NCI-H2029 treated with DMSO at 0.1 percent for 48 hours (cell line): ENCODE measurements around the gene ZFAND4.
A peak's percentile ranks its signal among the peaks of the same experiment; 100 is the strongest.
"Not testable (repeated sequence)": the region's sequence is repeated elsewhere in the genome, so short reads cannot be mapped to it uniquely, and the experiment has no call there.

Experiments used
- DNase-seq: peaks from one replicate; lab custom pipeline; 2025; lab: John Stamatoyannopoulos, UW

ZFAND4 gene

DNA sequence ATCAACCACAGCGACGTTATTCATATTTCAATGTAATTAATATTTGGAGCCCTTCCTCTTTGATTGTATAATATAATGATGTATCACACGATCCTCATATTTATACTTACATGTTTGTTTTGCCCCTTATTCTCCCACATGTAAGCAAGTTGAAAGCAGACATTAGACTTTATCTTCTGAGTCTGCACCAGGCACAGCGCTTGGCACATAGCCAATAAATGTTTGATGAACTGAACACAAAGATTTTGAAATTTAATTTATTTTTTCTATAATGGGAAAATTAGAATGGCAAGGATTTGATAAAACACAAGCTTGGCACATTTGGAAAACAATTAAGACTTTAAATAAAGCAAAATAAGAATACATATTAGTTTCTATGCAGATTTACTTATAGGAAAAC lies 31.6 kb downstream of the ZFAND4 start:
- no peak for DNase-seq

GRCh38 chr10:45640049-45640448 lies 32.5 kb downstream of the ZFAND4 start:
- DNase-seq: no peak

DNA sequence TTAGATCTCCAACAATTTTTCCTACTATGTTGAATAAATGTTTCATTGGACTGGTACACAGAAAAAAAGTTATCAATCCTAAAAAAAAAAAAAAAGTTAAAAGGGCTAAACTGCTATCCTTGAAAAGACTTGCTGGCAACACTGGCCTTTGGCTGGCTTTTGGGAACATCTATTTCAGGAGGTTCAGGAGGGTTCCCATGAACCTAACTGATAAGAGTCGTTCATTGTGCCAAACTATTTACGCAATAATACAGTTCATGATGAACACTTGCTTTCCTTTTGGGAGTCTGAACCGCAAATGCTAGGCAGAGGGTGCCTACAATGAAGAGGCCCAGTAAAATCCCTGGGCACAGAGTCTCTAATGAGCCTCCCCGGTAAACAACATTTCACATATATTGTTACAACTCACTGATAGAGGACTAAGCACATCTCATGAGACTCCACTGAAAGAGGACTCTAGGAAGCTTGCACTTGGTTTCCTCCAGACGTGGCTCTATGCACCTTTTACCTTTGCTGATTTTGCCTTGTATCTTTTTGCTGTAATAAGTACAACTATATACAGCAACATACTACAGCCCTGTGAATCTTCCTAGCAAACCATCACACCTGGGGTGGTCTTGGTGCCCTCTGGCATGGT lies 45.0 kb downstream of the ZFAND4 start:
- DNase-seq: no peak

- no peak for DNase-seq
Measured at GRCh38 chr10:45625879-45626278, 46.7 kb downstream of the ZFAND4 start.

GRCh38 chr10:45624724-45625123 lies 47.8 kb downstream of the ZFAND4 start:
- DNase-seq: no peak

DNA sequence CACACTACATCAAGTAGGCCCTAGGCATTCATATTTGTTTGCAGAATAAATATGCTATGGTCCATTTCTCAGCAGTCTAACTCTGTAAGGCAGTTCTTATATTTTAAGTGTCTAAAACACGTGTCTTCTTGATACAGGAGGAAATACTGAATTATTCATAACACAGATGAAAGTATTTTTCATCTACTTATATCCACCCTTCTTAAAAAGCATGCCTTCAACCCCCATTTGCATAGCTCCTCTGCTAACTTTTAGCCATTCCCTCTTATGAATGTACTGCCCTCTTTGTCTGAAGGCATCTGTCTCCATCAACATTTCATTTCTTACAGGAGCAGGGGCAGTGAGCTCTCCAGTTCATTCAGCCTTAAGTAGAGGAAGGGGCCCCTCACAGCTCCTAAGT lies 57.7 kb downstream of the ZFAND4 start:
- DNase-seq: no peak

DNA sequence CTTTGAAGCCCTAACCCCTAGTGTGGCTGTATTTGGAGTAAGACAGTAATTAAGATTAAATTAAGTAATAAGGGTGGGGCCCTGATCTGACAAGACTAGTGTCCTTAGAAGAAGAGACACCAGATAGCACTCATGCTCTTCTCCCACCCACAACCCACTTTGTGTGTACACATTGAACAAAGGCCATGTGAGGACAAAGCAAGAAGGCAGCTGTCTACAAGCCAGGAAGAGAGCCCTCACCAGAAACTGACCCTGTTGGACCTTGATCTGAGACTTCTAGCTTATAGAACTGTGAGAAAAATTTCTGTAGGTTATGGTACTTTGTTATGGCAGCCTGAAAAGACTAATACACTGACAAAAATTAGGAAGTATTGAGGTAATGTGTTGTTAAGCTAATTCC lies 59.8 kb downstream of the ZFAND4 start:
- no peak for DNase-seq

- no peak for DNase-seq
Measured at GRCh38 chr10:45608052-45608451, 64.5 kb downstream of the ZFAND4 start.

DNA sequence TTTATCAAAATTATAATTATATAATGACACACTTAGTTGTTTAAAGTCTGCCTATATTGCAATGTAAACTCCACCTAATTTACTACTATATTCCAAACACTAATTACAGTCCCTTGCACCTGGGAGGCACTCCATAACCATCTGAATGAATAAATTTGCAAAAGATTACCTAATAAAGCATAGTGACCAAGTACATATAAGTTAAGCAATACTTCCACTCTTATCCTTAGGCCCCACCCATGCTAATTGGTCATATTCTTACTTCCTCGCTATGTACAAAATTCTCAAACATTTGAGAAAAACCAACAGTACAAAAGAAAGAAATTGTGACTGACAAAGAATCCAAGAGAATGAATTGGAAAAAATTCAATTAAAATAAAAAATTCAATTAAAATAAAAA lies 65.3 kb downstream of the ZFAND4 start:
- no peak for DNase-seq

DNA sequence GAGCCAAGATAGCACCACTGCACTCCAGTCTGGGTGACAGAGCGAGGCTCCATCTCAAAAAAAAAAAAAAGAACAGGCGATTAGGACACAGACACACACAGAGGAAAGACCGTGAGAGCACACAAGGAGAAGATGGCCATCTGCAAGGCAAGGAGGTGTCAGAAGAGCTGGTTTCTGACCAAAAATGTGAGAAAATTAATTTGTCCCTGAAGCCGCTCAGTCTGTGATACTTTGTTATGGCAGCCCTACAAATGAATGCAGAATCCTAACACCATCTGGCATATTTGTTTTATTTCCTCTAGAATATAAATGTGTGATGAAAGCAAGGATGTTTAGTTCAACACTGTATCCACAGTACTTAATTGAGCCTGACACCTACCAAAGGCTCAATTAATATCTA lies 69.7 kb downstream of the ZFAND4 start:
- DNase-seq: no peak

DNA sequence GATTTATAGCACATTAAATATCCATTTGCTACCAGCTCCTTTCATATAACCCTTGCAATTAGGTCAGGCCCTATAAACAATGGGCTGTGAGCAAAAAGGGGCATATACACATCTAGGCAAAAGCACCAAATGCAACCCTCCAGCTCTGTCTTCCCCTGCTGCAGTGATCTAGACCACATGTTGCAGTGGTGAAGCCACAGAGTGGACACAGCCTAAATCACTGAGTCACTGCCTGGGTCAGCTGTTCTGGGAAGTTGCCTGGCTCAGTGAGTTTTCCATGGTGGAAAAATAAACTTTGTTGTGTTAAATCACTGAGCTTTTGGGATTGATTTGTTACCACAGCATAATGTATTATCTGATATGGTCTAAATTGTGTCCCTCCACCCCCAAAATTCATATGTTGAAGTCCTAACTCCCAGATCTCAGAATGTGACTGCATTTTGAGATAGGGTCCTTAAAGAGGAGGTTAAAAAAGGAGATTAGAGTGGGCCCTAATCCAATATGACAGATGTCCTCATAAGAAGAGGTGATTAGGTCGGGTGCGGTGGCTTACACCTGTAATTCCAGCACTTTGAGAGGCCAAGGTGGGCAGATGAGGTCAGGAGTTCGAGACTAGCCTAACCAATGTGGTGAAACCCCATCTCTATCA lies 70.4 kb downstream of the ZFAND4 start:
- DNase-seq: no peak

GRCh38 chr10:45601254-45601930 lies 71.2 kb downstream of the ZFAND4 start:
- not testable (repeated sequence) for DNase-seq

DNA sequence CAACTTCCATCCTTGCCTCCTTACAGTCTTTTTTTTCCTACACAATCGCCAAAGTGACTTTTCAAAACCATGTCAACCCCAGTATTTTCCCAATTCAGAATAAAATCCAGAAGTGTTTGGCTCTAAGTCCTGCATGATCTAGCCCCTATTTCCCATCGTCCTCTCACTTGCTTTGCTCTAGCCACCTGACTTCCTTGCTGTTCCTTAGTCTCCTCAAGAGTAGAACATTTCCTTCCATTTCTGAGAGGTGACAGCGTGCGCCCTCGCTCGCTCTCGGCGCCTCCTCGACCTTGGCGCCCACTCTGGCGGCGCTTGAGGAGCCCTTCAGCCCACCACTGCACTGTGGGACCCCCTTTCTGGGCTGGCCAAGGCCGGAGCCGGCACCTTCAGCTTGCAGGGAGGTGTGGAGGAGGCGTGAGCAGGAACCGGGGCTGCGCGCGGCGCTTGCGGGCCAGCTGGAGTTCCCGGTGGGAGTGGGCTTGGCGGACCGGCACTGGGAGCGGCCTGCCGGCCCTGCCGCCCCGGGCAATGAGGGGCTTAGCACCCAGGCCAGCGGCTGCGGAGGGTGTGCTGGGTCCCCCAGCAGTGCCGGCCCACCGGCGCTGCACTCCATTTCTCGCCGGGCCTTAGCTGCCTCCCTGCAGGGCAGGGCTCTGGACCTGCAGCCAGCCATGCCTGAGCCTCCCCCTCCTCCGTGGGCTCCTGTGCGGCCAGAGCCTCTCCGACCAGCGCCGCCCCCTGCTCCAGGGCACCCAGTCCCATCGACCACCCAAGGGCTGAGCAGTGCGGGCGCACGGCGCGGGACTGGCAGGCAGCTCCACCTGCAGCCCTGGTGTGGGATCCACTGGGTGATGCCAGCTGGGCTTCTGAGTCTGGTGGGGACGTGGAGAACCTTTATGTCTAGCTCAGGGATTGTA lies 72.0 kb downstream of the ZFAND4 start:
- not testable (repeated sequence) for DNase-seq

GRCh38 chr10:45599646-45600045 lies 72.9 kb downstream of the ZFAND4 start:
- DNase-seq: no peak

DNA sequence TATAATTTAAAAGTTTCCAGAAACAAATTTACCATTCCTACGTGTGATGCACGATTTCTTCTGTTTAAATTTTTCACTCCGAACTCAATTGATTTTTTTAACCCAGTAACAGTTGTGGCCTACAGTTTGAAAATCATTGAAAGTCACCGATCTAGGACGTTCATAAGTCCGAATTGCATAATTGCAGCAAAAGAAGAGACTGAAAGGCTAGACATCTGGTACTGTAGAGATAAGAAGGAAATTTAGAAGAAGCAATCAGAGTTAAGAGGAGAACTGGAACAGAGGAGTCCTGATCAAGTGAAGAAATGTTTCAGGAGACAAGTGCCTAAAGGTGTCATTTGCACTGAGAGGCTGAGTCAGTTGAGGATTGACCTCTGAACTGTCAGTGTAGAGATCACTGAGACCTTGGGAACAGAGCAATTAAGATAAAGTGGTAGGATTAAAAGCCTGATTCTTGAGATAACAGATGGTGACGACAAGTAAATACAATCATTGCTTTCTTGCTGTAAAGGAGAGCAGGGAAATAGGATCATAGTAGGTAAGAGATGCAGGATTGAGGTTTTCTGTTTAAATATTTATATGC lies 73.5 kb downstream of the ZFAND4 start:
- no peak for DNase-seq

DNA sequence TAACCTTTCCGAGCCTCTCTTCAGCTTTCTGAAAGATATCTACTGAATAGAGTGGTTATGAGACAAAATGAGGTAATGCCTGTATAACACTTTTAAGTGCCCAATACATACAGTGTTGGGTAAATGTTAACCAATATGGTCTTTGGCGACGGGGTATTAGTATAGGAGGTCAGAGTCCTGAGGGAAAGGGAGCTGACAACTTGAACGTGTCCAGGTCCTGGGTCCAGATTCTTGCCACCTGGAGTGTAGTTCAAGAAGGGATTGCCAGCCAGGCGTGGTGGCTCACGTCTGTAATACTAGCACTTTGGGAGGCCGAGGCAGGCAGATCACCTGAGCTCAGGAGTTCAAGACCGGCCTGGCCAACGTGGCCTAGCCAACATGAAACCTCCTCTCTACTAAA lies 76.0 kb downstream of the ZFAND4 start:
- no peak for DNase-seq

DNA sequence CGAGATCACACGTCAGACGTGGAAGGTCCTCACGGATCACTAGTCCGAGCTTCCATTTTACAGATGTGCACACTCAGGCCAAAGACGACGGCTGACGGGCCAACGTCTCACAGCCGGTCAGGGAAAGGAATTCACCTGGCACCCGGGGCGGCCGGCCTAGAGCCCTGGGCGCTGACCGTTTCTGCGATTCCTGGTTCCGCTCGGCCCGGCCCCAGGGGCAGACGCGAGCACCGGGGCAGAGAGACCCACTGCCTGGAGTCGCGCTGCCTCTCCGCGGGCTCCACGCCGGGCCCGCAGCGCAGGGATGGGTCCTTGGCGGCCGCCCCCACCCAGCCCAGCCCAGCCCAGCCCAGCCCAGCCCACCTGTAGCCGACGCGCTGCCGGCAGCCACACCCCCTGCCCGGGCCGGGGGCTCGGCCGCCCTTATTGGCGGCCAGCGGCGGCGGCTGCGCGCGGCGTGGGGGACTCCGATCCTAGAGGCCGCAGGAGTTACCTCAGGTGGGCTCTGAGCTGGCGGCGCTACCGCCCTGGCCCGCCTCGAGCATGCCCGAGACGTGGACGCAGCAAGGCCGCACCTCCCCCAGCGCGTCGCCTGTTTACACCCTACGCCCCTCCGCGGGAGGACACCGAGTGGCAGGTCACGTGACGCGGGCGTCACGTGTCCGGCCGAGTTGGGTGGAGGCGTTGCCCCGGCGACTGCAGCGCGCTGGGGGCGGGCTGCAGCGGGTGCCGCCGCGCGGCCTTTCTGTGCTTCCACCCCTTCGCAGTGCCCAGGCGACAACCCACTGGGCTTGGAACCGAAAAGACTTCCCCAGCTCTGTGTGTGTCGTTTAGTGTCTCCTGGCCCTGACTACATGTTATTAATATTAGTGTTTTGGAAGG lies 78.1 kb downstream of the ZFAND4 start:
- DNase-seq: peak; percentile 10

- DNase-seq: no peak
Measured at GRCh38 chr10:45593938-45594275, 78.7 kb downstream of the ZFAND4 start.

DNA sequence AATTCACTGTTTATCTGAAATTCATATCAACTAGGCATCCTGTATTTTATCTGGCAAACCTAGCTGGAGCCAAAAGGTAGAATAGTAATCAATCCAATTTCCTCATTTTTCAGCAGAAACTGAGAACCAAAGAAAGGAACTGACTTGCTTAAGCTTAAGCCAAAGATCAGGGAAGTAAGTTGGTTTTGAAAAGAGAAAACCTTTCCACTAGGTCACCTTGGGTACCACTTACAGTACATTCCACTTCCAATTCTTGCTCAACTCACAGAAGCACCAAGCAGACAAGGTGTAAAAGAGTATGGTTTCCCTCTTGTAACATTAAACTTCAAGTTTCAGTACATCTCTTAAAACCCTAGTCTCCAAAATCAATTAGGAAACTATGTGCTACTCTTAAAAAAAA lies 79.6 kb downstream of the ZFAND4 start:
- no peak for DNase-seq

DNA sequence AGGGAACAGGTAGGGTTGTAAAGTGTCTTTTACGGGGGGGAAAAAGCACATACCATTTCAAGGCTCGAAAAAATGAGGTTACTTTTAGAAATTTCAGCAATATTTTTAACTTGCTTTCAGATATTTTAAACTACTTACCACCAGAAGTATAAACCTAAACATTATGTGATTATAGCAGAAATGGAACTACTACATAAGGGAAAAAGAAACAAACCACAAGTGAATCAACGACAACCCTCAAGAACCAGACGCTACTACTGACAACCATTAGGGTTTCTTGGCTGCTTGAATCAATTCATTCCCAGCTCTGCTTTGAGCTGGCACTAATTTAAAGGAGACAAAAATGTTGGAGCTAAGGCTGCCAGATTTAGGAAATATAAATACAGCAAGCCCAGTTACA lies 80.1 kb downstream of the ZFAND4 start:
- DNase-seq: no peak

DNA sequence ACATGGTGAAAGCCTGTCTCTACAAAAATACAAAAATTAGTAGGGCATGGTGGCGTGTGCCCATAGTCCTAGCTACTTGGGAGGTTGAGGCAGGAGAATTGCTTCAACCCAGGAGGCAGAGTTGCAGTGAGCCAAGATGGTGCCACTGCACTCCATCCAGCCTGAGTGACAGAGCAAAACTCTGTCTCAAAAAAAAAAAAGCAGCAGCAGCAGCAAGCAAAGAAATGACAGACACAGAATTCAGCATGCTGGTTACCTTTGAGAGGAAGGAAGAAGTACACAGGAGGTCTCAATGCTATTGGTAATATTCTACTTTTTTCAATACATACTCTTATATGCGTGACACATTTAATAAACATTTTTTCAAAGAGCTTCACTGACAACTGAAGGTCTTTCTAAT lies 81.3 kb downstream of the ZFAND4 start:
- no peak for DNase-seq
